SK-N-SH (cell line): Measurements from ENCODE around the gene SULT2B1. TPM values are rescaled to one million over a fixed set of nuclear protein-coding genes. Genes with fewer than 3 reads are reported as not detected.

Experiments used
- CTCF ChIA-PET: fragments of 300-600, 350-600 bp; formaldehyde crosslinking; extraction: SDS; loops from one replicate; lab custom pipeline; 2021; lab: Yijun Ruan, JAX
- POLR2A ChIA-PET: fragments of 350-600 bp; sonication (Branson Sonifier 250); formaldehyde crosslinking; extraction: SDS; loops from one replicate; lab custom pipeline; 2020; ENCODE audit warnings: antibody characterized with exemption, inconsistent platforms; lab: Yijun Ruan, JAX
- DNase-seq: peaks from one replicate; pipeline ENCODE4 v3.0.0; 2012
- H2AFZ ChIP-seq: fragments of 200-600 bp; sonication (generic); 2 replicates; pipeline ENCODE4 v1.8.1; 2016; ENCODE audit warnings: antibody characterized with exemption, mild to moderate bottlenecking, low read depth
- H3F3A ChIP-seq: fragments of 200-600 bp; sonication (generic); replicated peaks from 2 replicates; pipeline ENCODE3; 2016; ENCODE audit warnings: antibody characterized with exemption, mild to moderate bottlenecking; ENCODE audit not compliant: insufficient read depth
- H3K27ac ChIP-seq, 2 experiments: fragments of 200-500 bp in 1 of 2; fragments of 200-600 bp in 1 of 2; sonication (Bioruptor generic) in 1 of 2; sonication (generic), shearing (Covaris generic) in 1 of 2; 2 replicates each; pipeline versions ENCODE4 v1.5.1 to v1.6.1; 2014 to 2016; ENCODE audit warnings: low read depth in 2 of 2, inconsistent platforms in 1 of 2, low read length in 1 of 2, mild to moderate bottlenecking in 1 of 2, mixed read lengths in 1 of 2
- H3K27me3 ChIP-seq: fragments of 200-600 bp; sonication (generic), shearing (Covaris generic); 2 replicates; pipeline ENCODE4 v1.6.1; 2016; ENCODE audit warnings: mixed run types; ENCODE audit not compliant: insufficient read depth
- H3K36me3 ChIP-seq, 2 experiments: fragments of 200-500 bp in 1 of 2; fragments of 200-600 bp in 1 of 2; sonication (Bioruptor generic) in 1 of 2; sonication (generic) in 1 of 2; replicated peaks in 1 of 2; 2 replicates each; pipeline versions ENCODE3 to v1.5.1; 2014 to 2016; ENCODE audit warnings: low read length in 1 of 2, mild to moderate bottlenecking in 1 of 2; ENCODE audit not compliant: insufficient read depth in 2 of 2, control insufficient read depth in 1 of 2
- H3K4me1 ChIP-seq, 2 experiments: fragments of 200-500 bp in 1 of 2; fragments of 200-600 bp in 1 of 2; sonication (Bioruptor generic) in 1 of 2; sonication (generic), shearing (Covaris generic) in 1 of 2; 2 replicates each; pipeline versions ENCODE4 v1.5.1 to v1.6.1; 2014 to 2016; ENCODE audit warnings: low read depth in 1 of 2, low read length in 1 of 2, mixed run types in 1 of 2; ENCODE audit not compliant: insufficient read depth in 2 of 2, control insufficient read depth in 1 of 2
- H3K4me2 ChIP-seq: fragments of 200-600 bp; sonication (generic), shearing (Covaris generic); 2 replicates; pipeline ENCODE4 v1.6.1; 2017; ENCODE audit warnings: mixed run types
- H3K4me3 ChIP-seq, 2 experiments: fragments of 200-500 bp in 1 of 2; fragments of 200-600 bp in 1 of 2; sonication (Bioruptor generic) in 1 of 2; sonication (generic), shearing (Covaris generic) in 1 of 2; 2 replicates each; pipeline versions ENCODE4 v1.5.1 to v1.8.1; 2014 to 2016; ENCODE audit warnings: low read depth in 2 of 2, inconsistent platforms in 1 of 2, low read length in 1 of 2, mild to moderate bottlenecking in 1 of 2, mixed read lengths in 1 of 2, moderate library complexity in 1 of 2
- H3K79me2 ChIP-seq: fragments of 200-600 bp; sonication (generic); 2 replicates; pipeline ENCODE4 v1.8.1; 2017; ENCODE audit warnings: mild to moderate bottlenecking; ENCODE audit not compliant: insufficient read depth
- H3K9ac ChIP-seq: fragments of 200-600 bp; sonication (generic); 2 replicates; pipeline ENCODE4 v1.6.1; 2017; ENCODE audit warnings: mixed run types
- H3K9me2 ChIP-seq: fragments of 200-600 bp; sonication (generic); 2 replicates; pipeline ENCODE4 v1.6.1; 2017; ENCODE audit warnings: mixed run types
- H3K9me3 ChIP-seq: fragments of 200-600 bp; sonication (generic); 2 replicates; pipeline ENCODE4 v1.6.1; 2017; ENCODE audit warnings: mixed run types, mild to moderate bottlenecking, moderate library complexity
- H4K20me1 ChIP-seq: fragments of 200-600 bp; sonication (generic); 2 replicates; pipeline ENCODE4 v1.6.1; 2017; ENCODE audit warnings: mild to moderate bottlenecking, mixed run types; ENCODE audit not compliant: insufficient read depth
- CHD2 ChIP-seq: fragments of 150-350 bp; IDR thresholded peaks from 2 replicates; pipeline ENCODE4 v1.6.1; 2018; ENCODE audit warnings: low read length; ENCODE audit not compliant: partially characterized antibody
- EZH2phosphoT487 ChIP-seq: fragments of 200-600 bp; sonication (generic); IDR thresholded peaks from 2 replicates; pipeline ENCODE4 v1.6.1; 2017; ENCODE audit warnings: low read depth, mixed run types, mild to moderate bottlenecking, antibody characterized with exemption, moderate library complexity, borderline replicate concordance
- FOSL2 ChIP-seq: IDR thresholded peaks from 2 replicates; pipeline ENCODE4 v1.4.0; 2012; ENCODE audit warnings: low read depth, mild to moderate bottlenecking, moderate library complexity, borderline replicate concordance
- FOXJ3 ChIP-seq: sonication (generic); formaldehyde crosslinking; IDR thresholded peaks from 2 replicates; pipeline ENCODE4 v1.5.1; 2020; ENCODE audit warnings: mild to moderate bottlenecking, missing genetic modification reagents
- FOXM1 ChIP-seq: IDR thresholded peaks from 2 replicates; pipeline ENCODE4 v1.4.0; 2012; ENCODE audit warnings: low read depth, mild to moderate bottlenecking
- GABPA ChIP-seq: IDR thresholded peaks from 2 replicates; pipeline ENCODE4 v1.4.0; 2012; ENCODE audit warnings: low read depth, mild to moderate bottlenecking
- GATA2 ChIP-seq: sonication (generic); formaldehyde crosslinking; IDR thresholded peaks from 2 replicates; pipeline ENCODE4 v1.5.0; 2020; ENCODE audit warnings: mild to moderate bottlenecking, missing genetic modification reagents
- JUND ChIP-seq: IDR thresholded peaks from 2 replicates; pipeline ENCODE4 v1.4.0; 2012
- MXI1 ChIP-seq: IDR thresholded peaks from 2 replicates; pipeline ENCODE4 v1.6.1; 2012; ENCODE audit warnings: mild to moderate bottlenecking, low read depth, low read length, improper control_type of control experiment
- NFIC ChIP-seq: IDR thresholded peaks from 2 replicates; pipeline ENCODE4 v1.4.0; 2012; ENCODE audit warnings: borderline replicate concordance
- PBX3 ChIP-seq: IDR thresholded peaks from 2 replicates; pipeline ENCODE4; 2012
- RAD21 ChIP-seq: IDR thresholded peaks from 2 replicates; pipeline ENCODE4 v1.6.1; 2012; ENCODE audit warnings: mild to moderate bottlenecking, low read length
- RCOR1 ChIP-seq: fragments of 150-350 bp; IDR thresholded peaks from 2 replicates; pipeline ENCODE4 v1.6.1; 2017; ENCODE audit warnings: antibody characterized with exemption, low read length
- RFX5 ChIP-seq: IDR thresholded peaks from 2 replicates; pipeline ENCODE4 v1.6.1; 2012; ENCODE audit warnings: mild to moderate bottlenecking, improper control_type of control experiment, low read length
- RXRA ChIP-seq: IDR thresholded peaks from 2 replicates; pipeline ENCODE4 v1.4.0; 2012; ENCODE audit warnings: low read depth, mild to moderate bottlenecking, borderline replicate concordance
- SIN3A ChIP-seq: IDR thresholded peaks from 2 replicates; pipeline ENCODE4 v1.6.1; 2012; ENCODE audit warnings: low read depth, mild to moderate bottlenecking, low read length, moderate library complexity, borderline replicate concordance
- SMC3 ChIP-seq: IDR thresholded peaks from 2 replicates; pipeline ENCODE4 v1.6.1; 2012; ENCODE audit warnings: low read depth, low read length, improper control_type of control experiment
- TAF1 ChIP-seq: IDR thresholded peaks from 2 replicates; pipeline ENCODE4 v1.6.1; 2012; ENCODE audit warnings: low read depth, mild to moderate bottlenecking, low read length, moderate library complexity, borderline replicate concordance
- TCF12 ChIP-seq: IDR thresholded peaks from 2 replicates; pipeline ENCODE4 v1.4.0; 2012
- TEAD4 ChIP-seq: IDR thresholded peaks from 2 replicates; pipeline ENCODE4 v1.4.0; 2012; ENCODE audit warnings: mild to moderate bottlenecking, borderline replicate concordance; ENCODE audit not compliant: insufficient read depth
- YY1 ChIP-seq: IDR thresholded peaks from 2 replicates; pipeline ENCODE4 v1.4.0; 2012; ENCODE audit warnings: low read depth, mild to moderate bottlenecking
- WGBS: methylation state at CpG from one replicate; pipeline ENCODE4 v1.1.6; 2017; ENCODE audit warnings: low lambda C conversion rate; 5-methylcytosine and 5-hydroxymethylcytosine counted together
- polyA plus RNA-seq, 3 experiments: library from polyadenylated mRNA; depleted of rRNA; stranded (reverse); fragments of >200 nt; gene quantifications; 2 replicates each; pipeline ENCODE4 v1.2.3, GENCODE V29; 2012
- TF ChIP-seq, protein P1 (sequence below): IDR thresholded peaks from 2 replicates; pipeline ENCODE4 v1.4.0; 2012; ENCODE audit warnings: low read depth, borderline replicate concordance
- TF ChIP-seq, protein P2 (sequence below): IDR thresholded peaks from 2 replicates; pipeline ENCODE4 v1.4.0; 2012; ENCODE audit warnings: low read depth
- TF ChIP-seq, protein P3 (sequence below): IDR thresholded peaks from 2 replicates; pipeline ENCODE4 v1.4.0; 2012; ENCODE audit warnings: low read depth, borderline replicate concordance

SULT2B1 gene
- polyA plus RNA-seq, 1 of the 3 experiments (the other 2 are of a cell fraction): 0.92 TPM

GRCh38 chr19:48510421-48511268, 41.3 kb upstream of the SULT2B1 start:
- TF ChIP-seq, protein P1, sequence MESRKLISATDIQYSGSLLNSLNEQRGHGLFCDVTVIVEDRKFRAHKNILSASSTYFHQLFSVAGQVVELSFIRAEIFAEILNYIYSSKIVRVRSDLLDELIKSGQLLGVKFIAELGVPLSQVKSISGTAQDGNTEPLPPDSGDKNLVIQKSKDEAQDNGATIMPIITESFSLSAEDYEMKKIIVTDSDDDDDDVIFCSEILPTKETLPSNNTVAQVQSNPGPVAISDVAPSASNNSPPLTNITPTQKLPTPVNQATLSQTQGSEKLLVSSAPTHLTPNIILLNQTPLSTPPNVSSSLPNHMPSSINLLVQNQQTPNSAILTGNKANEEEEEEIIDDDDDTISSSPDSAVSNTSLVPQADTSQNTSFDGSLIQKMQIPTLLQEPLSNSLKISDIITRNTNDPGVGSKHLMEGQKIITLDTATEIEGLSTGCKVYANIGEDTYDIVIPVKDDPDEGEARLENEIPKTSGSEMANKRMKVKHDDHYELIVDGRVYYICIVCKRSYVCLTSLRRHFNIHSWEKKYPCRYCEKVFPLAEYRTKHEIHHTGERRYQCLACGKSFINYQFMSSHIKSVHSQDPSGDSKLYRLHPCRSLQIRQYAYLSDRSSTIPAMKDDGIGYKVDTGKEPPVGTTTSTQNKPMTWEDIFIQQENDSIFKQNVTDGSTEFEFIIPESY: no peak
- TF ChIP-seq RXRA (no peak), SMC3 (no peak), SIN3A (no peak), GABPA (no peak; the same call in 1 of the 2 replicates), JUND (no peak), FOXJ3 (no peak), NFIC (no peak), CHD2 (peak; percentile 83), RFX5 (no peak), MXI1 (peak; percentile 47; the same call in 1 of the 2 replicates), FOSL2 (no peak)

DNA sequence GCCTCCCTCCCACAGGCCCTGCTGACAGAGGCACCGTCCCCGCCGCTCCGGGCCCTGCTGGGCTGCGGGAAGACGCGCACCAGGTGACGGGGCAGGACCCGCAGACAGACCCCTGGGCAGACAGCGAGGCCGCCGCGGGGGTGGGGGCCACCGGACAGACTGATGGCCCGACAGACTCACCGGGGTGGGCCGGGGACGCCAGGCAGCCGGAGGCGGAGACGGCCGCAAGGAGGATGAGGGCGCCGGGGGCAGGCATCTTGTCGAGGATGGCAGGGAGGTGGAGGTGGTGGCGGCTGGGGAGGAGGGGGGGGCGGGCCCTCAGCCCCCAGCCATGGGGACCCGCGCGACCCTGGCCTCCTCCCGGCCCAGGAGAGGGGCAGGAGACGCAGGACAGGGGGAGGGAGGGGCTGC, 40.6 kb upstream of the SULT2B1 start:
- Histone ChIP-seq H4K20me1 (no peaks in the 10 kb centered on the region), H2AFZ (peak overlapping the region; percentile 78; the same call in 1 of the 2 replicates), H3K27ac (peak overlapping the region in 1 of 2 experiments; percentile 51; a peak in 1 of 4 replicates), H3K4me3 (peak overlapping the region; percentile 59 to 77), H3K4me2 (peak overlapping the region; percentile 84; the same call in 1 of the 2 replicates), H3K27me3 (no peaks in the 10 kb centered on the region), H3K9me2 (no peaks in the 10 kb centered on the region), H3K4me1 (peaks cover 0 to 22% of the 10 kb centered on the region in 2 experiments; a peak in 1 of 4 replicates), H3K9me3 (no peaks in the 10 kb centered on the region), H3K36me3 (no peaks in the 10 kb centered on the region), H3K9ac (peak overlapping the region; percentile 50; the same call in 1 of the 2 replicates), H3K79me2 (no peaks in the 10 kb centered on the region), H3F3A (peaks cover 11% of the 10 kb centered on the region)
- no peak for TF ChIP-seq YY1
- TF ChIP-seq, protein P2, sequence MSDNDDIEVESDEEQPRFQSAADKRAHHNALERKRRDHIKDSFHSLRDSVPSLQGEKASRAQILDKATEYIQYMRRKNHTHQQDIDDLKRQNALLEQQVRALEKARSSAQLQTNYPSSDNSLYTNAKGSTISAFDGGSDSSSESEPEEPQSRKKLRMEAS: no peak
- TF ChIP-seq TCF12: no peak
- no peak for TF ChIP-seq PBX3
- no peak for TF ChIP-seq TAF1
- TF ChIP-seq TEAD4: no peak
- TF ChIP-seq FOXJ3: no peak
- TF ChIP-seq RFX5: no peak
- no peak for TF ChIP-seq RCOR1
- TF ChIP-seq, protein P3, sequence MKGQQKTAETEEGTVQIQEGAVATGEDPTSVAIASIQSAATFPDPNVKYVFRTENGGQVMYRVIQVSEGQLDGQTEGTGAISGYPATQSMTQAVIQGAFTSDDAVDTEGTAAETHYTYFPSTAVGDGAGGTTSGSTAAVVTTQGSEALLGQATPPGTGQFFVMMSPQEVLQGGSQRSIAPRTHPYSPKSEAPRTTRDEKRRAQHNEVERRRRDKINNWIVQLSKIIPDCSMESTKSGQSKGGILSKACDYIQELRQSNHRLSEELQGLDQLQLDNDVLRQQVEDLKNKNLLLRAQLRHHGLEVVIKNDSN: no peak
- no peak for TF ChIP-seq CHD2
- no peak for TF ChIP-seq EZH2phosphoT487
- no peak for TF ChIP-seq RXRA
- TF ChIP-seq GATA2 (CRISPR knock-in tag): no peak
- no peak for TF ChIP-seq SMC3
- TF ChIP-seq RAD21: no peak
- no peak for TF ChIP-seq FOXM1
- CTCF ChIA-PET: interaction anchor here (8.8 kb wide), 1 partner anchor 75 kb away, joined by 142 read pairs; no protein-coding TSS in a partner anchor
- POLR2A ChIA-PET: no interaction called here
- no peak for DNase-seq
- WGBS: under 1% methylated on average over 13 of the region's 32 CpGs

More at GRCh38 chr19:48510421-48511268, 41.3 kb upstream of the SULT2B1 start:
- H3K9ac ChIP-seq: peak overlapping the region; percentile 40; the same call in 1 of the 2 replicates
- peaks cover 11% of the 10 kb centered on the region for H3F3A ChIP-seq
- H3K9me2 ChIP-seq: no peaks in the 10 kb centered on the region
- ChIA-PET CTCF (interaction anchor here (0.8 to 8.8 kb wide), 3 partner anchors 21 to 98 kb away, joined by 3 to 142 read pairs (median 6); no protein-coding TSS in a partner anchor), POLR2A (no interaction called here)
- no peaks in the 10 kb centered on the region for H3K9me3 ChIP-seq
- H3K4me2 ChIP-seq: peak overlapping the region; percentile 84
- peak overlapping the region in 1 of 2 experiments; percentile 44; a peak in 1 of 4 replicates for H3K27ac ChIP-seq
- H3K79me2 ChIP-seq: no peaks in the 10 kb centered on the region
- no peaks in the 10 kb centered on the region for H4K20me1 ChIP-seq
- peak overlapping the region; percentile 78 for H2AFZ ChIP-seq
- no peaks in the 10 kb centered on the region for H3K36me3 ChIP-seq
- no peaks in the 10 kb centered on the region for H3K27me3 ChIP-seq
- peak overlapping the region; percentile 59 to 77 for H3K4me3 ChIP-seq
- peak; percentile 80 for DNase-seq
- H3K4me1 ChIP-seq: peaks cover 0 to 22% of the 10 kb centered on the region in 2 experiments; a peak in 1 of 4 replicates
- WGBS: 24% methylated on average over 16 of the region's 24 CpGs
